Astrocyte of the spinal cord (primary cell): ENCODE data around the gene SUPT20HL1.

Experiments
- DNase-seq: peaks from one replicate; pipeline ENCODE4 v3.0.0; 2011; ENCODE audit warnings: low read depth, low spot score
- H3K4me3 ChIP-seq: 2 replicates; pipeline ENCODE4 v1.5.1; 2011; ENCODE audit warnings: low read depth, mild to moderate bottlenecking, low read length, moderate library complexity
- CTCF ChIP-seq: IDR thresholded peaks from 2 replicates; pipeline ENCODE4 v1.5.1; 2012; ENCODE audit warnings: low read depth, mild to moderate bottlenecking, low read length, inconsistent platforms
- in situ Hi-C: cut with HindIII; loops from 2 replicates; pipeline ENCODE4 v1.10.0; 2017; ENCODE audit warnings: low sequenced_read_pairs

Gene SUPT20HL1

DNA sequence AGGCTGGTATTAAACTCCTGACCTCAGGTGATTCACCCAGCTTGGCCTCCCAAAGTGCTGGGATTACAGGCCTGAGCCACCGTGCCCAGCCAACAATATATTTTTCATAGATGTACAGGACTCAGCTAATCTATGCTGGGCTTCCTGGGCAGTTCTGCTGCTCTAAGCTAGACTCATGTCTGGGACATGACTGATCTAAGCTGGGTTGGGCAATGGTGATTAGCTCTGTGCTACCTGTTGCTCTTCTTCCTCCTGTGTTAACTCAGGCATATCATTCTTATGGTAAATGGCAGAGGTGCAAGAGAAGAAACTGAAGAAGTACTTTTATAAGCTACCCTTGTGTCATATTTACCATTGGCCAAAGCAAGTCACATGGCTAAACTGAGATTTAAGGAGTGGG lies 35.2 kb upstream of the SUPT20HL1 start:
- H3K4me3 ChIP-seq, result no peak overlapping the region
- no peak for DNase-seq
- in situ Hi-C loops, result no loop called here
- TF ChIP-seq CTCF, result no peak

DNA sequence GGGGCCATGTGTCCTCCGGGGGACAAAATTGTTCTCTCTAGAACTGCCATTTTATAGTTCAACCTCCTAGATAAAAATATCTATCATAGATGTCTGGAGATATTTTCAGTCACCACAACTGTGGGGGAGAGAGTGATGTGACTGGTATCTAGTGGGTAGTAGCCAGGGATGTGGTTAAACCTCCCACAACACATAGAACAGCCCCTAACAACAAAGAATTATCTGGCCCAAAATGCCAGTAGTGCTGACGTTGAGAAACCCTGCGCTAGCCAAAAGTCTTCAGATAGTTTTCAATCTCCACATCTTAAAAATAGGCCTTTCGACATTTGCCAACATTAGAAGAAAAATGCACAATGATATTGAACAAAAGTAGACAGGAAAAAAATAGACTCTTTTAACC lies 27.6 kb upstream of the SUPT20HL1 start:
- DNase-seq, result no peak
- in situ Hi-C loops, result no loop called here
- no peak for TF ChIP-seq CTCF
- H3K4me3 ChIP-seq, result no peak overlapping the region

DNA sequence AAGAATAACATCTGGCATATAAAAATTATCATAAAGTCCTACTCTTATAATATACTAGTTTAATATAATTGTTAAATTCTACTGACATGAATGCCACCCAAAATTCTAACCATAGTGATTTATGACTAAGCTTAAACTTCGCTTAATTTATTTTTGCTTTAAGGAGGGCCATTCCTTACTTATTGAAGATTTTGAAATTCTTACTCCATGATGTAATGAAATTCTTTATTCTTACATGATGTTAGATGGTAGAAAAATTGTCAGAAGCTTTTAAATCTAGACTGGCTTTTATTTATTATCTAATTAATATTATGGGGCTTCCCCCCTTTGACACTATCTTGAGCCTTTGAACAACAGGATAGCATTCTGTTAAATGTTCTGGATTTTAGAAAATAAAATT lies 27.1 kb upstream of the SUPT20HL1 start:
- no peak for TF ChIP-seq CTCF
- H3K4me3 ChIP-seq, result no peak overlapping the region
- in situ Hi-C loops, result no loop called here
- no peak for DNase-seq

DNA sequence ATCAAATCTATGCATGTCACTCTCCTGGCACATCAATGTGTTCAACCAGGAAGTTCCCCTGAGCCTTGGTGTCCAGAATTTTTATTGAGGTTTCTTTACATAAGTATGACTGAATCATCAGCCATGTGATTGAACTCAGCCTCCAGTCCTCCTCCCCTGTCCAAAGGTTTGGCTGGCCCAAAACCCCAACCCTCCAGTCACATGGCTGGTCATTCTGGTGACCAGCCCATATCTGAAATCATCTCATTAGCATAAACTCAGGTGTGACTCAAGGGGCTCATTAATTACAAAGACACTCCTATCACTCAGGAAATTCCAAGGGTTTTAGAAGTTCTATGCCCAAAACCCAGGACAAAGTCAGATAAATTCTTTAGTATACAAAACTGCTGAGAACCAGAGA lies 26.0 kb upstream of the SUPT20HL1 start:
- in situ Hi-C loops, result no loop called here
- no peak for DNase-seq
- no peak for TF ChIP-seq CTCF

GRCh38 chrX:24335871-24336270 lies 24.6 kb upstream of the SUPT20HL1 start:
- in situ Hi-C loops, result no loop called here
- H3K4me3 ChIP-seq, result no peak overlapping the region
- DNase-seq, result peak; percentile 20
- TF ChIP-seq CTCF, result no peak

More for the DNA sequence above, 26.0 kb upstream of the SUPT20HL1 start:
- no peak overlapping the region for H3K4me3 ChIP-seq

- in situ Hi-C loops, result no loop called here
- TF ChIP-seq CTCF, result no peak
- H3K4me3 ChIP-seq, result no peak overlapping the region
- no peak for DNase-seq
Observed at GRCh38 chrX:24339911-24340310, 20.5 kb upstream of the SUPT20HL1 start.

DNA sequence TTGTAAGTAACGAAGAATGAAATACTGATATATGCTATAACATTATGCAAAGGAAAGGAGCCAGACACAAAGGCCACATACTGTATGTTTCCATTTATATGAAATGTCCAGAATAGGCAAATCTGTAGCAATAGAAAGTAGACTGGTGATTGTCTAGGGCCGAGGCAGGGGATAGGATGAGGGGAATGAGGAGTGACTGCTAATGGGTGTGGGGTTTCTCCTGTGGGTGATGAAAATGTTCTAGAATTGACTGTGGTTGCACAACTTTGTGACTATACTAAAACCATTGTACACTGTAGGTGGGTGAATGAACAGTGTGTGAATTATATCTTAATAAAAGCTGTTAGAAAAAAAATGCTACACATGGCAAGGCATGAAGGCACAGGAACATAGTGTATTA lies 19.9 kb upstream of the SUPT20HL1 start:
- no peak for DNase-seq
- no peak for TF ChIP-seq CTCF
- in situ Hi-C loops, result no loop called here
- no peak overlapping the region for H3K4me3 ChIP-seq
